H9 (cell line): ENCODE measurements around the gene URAD. TPM values are rescaled to one million over a fixed set of nuclear protein-coding genes. Genes with fewer than 3 reads are reported as not detected.
A peak's percentile ranks its signal among the peaks of the same experiment; 100 is the strongest.

Source experiments
- DNase-seq: peaks from one replicate; pipeline ENCODE4 v3.0.0-alpha.2; 2017
- H2AFZ ChIP-seq: one replicate; pipeline ENCODE4 v1.6.1; 2013; ENCODE audit warnings: mild to moderate bottlenecking, low read length, control low read depth, moderate library complexity
- H2AK5ac ChIP-seq: 2 replicates; pipeline ENCODE4 v1.6.1; 2013; ENCODE audit warnings: low read length, control low read depth, mixed read lengths; ENCODE audit not compliant: insufficient read length
- H2BK120ac ChIP-seq: one replicate; pipeline ENCODE4 v1.6.1; 2013; ENCODE audit warnings: low read depth, mild to moderate bottlenecking, low read length, control low read depth, inconsistent platforms; ENCODE audit not compliant: poor library complexity, severe bottlenecking
- H2BK12ac ChIP-seq: 2 replicates; pipeline ENCODE4 v1.6.1; 2013; ENCODE audit warnings: low read length, control low read depth, mixed read lengths, low read depth; ENCODE audit not compliant: insufficient read length
- H2BK15ac ChIP-seq: 2 replicates; pipeline ENCODE4 v1.6.1; 2013; ENCODE audit warnings: low read depth, low read length, control low read depth
- H2BK20ac ChIP-seq: one replicate; pipeline ENCODE4 v1.6.1; 2013; ENCODE audit warnings: low read depth, mild to moderate bottlenecking, low read length, control low read depth, inconsistent platforms; ENCODE audit not compliant: poor library complexity, severe bottlenecking
- H2BK5ac ChIP-seq: 2 replicates; pipeline ENCODE4 v1.6.1; 2013; ENCODE audit warnings: low read length, control low read depth, mixed read lengths; ENCODE audit not compliant: insufficient read length
- H3K14ac ChIP-seq: 2 replicates; pipeline ENCODE4 v1.6.1; 2013; ENCODE audit warnings: low read length, control low read depth; ENCODE audit not compliant: insufficient read depth
- H3K18ac ChIP-seq: 2 replicates; pipeline ENCODE4 v1.6.1; 2013; ENCODE audit warnings: low read depth, mild to moderate bottlenecking, mixed read lengths, low read length, control low read depth; ENCODE audit not compliant: insufficient read length
- H3K23ac ChIP-seq: 2 replicates; pipeline ENCODE4 v1.6.1; 2013; ENCODE audit warnings: low read length, control low read depth, mixed read lengths, low read depth; ENCODE audit not compliant: insufficient read length
- H3K23me2 ChIP-seq: 2 replicates; pipeline ENCODE4 v1.6.1; 2013; ENCODE audit warnings: low read depth, mild to moderate bottlenecking, mixed read lengths, low read length, control low read depth; ENCODE audit not compliant: insufficient read length, poor library complexity, severe bottlenecking
- H3K27ac ChIP-seq: 2 replicates; pipeline ENCODE4 v1.5.1; 2013; ENCODE audit warnings: low read length, control low read depth, mixed read lengths, low read depth; ENCODE audit not compliant: insufficient read length
- H3K27me3 ChIP-seq: 2 replicates; pipeline ENCODE4 v1.6.1; 2013; ENCODE audit warnings: low read length, control low read depth, inconsistent platforms; ENCODE audit not compliant: insufficient read depth
- H3K4ac ChIP-seq: 2 replicates; pipeline ENCODE4 v1.6.1; 2013; ENCODE audit warnings: low read depth, mild to moderate bottlenecking, control low read depth, inconsistent platforms, low read length, moderate library complexity
- H3K4me1 ChIP-seq: 2 replicates; pipeline ENCODE4 v1.6.1; 2013; ENCODE audit warnings: low read length, control low read depth, inconsistent platforms; ENCODE audit not compliant: insufficient read depth
- H3K4me2 ChIP-seq: 2 replicates; pipeline ENCODE4 v1.6.1; 2013; ENCODE audit warnings: low read length, control low read depth, mixed read lengths; ENCODE audit not compliant: insufficient read length, insufficient read depth
- H3K56ac ChIP-seq: 2 replicates; pipeline ENCODE4 v1.6.1; 2013; ENCODE audit warnings: low read depth, mild to moderate bottlenecking, mixed read lengths, low read length, control low read depth; ENCODE audit not compliant: insufficient read length
- H3K79me1 ChIP-seq: 2 replicates; pipeline ENCODE4 v1.6.1; 2013; ENCODE audit warnings: low read depth, mild to moderate bottlenecking, moderate library complexity, low read length, control low read depth, inconsistent platforms; ENCODE audit not compliant: insufficient read depth, poor library complexity, severe bottlenecking
- H3K79me2 ChIP-seq: 2 replicates; pipeline ENCODE4 v1.6.1; 2013; ENCODE audit warnings: low read length, control low read depth, inconsistent platforms; ENCODE audit not compliant: insufficient read depth
- H3K9ac ChIP-seq: 2 replicates; pipeline ENCODE4 v1.6.1; 2013; ENCODE audit warnings: low read length, control low read depth, mixed read lengths; ENCODE audit not compliant: insufficient read length; ENCODE audit errors: extremely low read depth
- H3K9me3 ChIP-seq: one replicate; pipeline ENCODE4 v1.6.1; 2013; ENCODE audit warnings: low read depth, low read length, inconsistent platforms; ENCODE audit not compliant: control insufficient read depth
- H3T11ph ChIP-seq: one replicate; pipeline ENCODE4 v1.6.1; 2013; ENCODE audit warnings: mild to moderate bottlenecking, low read length, control low read depth, inconsistent platforms
- H4K20me1 ChIP-seq: one replicate; pipeline ENCODE4 v1.6.1; 2013; ENCODE audit not compliant: control insufficient read depth, insufficient read length, insufficient read depth
- H4K5ac ChIP-seq: 2 replicates; pipeline ENCODE4 v1.6.1; 2013; ENCODE audit warnings: low read depth, mild to moderate bottlenecking, mixed read lengths, low read length, control low read depth; ENCODE audit not compliant: insufficient read length
- H4K8ac ChIP-seq: replicated peaks from 2 replicates; pipeline ENCODE4 v1.6.1; 2013; ENCODE audit warnings: low read length, control low read depth, mixed read lengths, low read depth; ENCODE audit not compliant: insufficient read length
- H4K91ac ChIP-seq: 2 replicates; pipeline ENCODE4 v1.6.1; 2013; ENCODE audit warnings: low read depth, mild to moderate bottlenecking, moderate library complexity, mixed read lengths, low read length, control low read depth; ENCODE audit not compliant: insufficient read length
- H3K27ac Mint-ChIP-seq, 3 experiments: 2 replicates in 2 of 3; 3 replicates in 1 of 3; pipeline ENCODE4 v1.8.0; 2020 to 2021; ENCODE audit warnings: mixed read lengths in 3 of 3, mild to moderate bottlenecking in 1 of 3, moderate library complexity in 1 of 3
- H3K27me3 Mint-ChIP-seq: 2 replicates; pipeline ENCODE4 v1.8.0; 2021; ENCODE audit warnings: low read depth, mild to moderate bottlenecking, moderate library complexity, mixed read lengths
- H3K36me3 Mint-ChIP-seq, 3 experiments: 2 replicates in 2 of 3; 3 replicates in 1 of 3; pipeline ENCODE4 v1.8.0; 2020 to 2021; ENCODE audit warnings: low read depth in 3 of 3, mixed read lengths in 3 of 3; ENCODE audit not compliant: insufficient read depth in 1 of 3
- H3K4me1 Mint-ChIP-seq, 2 experiments: 2 replicates each; pipeline ENCODE4 v1.8.0; 2020; ENCODE audit warnings: mixed read lengths in 2 of 2
- H3K4me3 Mint-ChIP-seq, 2 experiments: 2 replicates in 1 of 2; 3 replicates in 1 of 2; pipeline ENCODE4 v1.8.0; 2020 to 2021; ENCODE audit warnings: mild to moderate bottlenecking in 2 of 2, mixed read lengths in 2 of 2, moderate library complexity in 1 of 2
- H3K9me3 Mint-ChIP-seq, 2 experiments: 2 replicates in 1 of 2; 3 replicates in 1 of 2; pipeline ENCODE4 v1.8.0; 2020; ENCODE audit warnings: mild to moderate bottlenecking in 2 of 2, mixed read lengths in 2 of 2, moderate library complexity in 1 of 2
- WGBS: extraction: QIAGEN DNeasy Blood & Tissue Kit; methylation state at CpG from one replicate; pipeline ENCODE4 v1.1.7; 2013; ENCODE audit warnings: missing lambda C conversion rate, low lambda C conversion rate, mixed read lengths; ENCODE audit not compliant: insufficient read length; ENCODE audit errors: extremely low coverage; 5-methylcytosine and 5-hydroxymethylcytosine counted together
- total RNA-seq: library from RNA; stranded (reverse); gene quantifications from 2 replicates; pipeline ENCODE4 v1.2.1, GENCODE V29; 2021
- TF ChIP-seq, protein P1 (sequence below): fragments of 200-600 bp; sonication (generic); conservative IDR thresholded peaks from 3 replicates; pipeline ENCODE4 v1.8.0; 2021; ENCODE audit warnings: antibody characterized with exemption, mild to moderate bottlenecking

Gene URAD
- total RNA-seq, 1 experiment from 2014 or later, result not detected

DNA sequence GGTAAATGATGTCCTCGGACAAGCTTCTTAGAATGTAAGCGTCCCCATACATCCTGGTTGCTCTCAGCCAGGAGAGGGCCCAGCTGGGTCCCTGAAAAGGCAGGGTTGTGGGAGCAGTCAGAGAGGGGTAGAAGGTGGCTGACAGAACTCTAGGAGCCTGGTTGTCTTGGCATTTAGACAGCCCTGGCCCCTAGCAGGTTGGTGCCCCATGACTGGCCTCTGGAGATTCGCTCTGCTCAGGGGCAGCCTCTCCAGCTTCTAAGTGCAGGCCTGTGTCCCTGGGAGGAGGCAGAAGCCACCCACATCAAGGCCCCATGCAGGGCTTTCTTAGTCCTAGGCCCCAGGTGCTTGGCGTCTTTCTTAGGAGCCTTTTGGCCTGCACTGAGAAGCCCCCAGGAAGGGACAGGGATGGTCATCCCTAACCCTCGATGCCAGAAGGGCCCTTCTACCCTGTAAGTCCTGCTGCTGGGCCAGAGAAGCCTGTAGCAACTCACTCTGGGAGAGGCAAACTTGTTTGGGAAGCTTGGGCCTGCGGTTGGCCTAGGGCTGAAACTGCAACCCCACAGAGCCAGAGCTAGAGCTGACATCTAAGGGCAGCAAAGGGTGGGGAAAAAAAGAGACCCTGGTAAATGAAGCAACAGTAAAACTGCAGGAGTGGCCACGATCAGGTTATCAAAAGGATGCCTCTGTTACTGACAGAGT, 16.6 kb downstream of the URAD start:
- Histone ChIP-seq H2AFZ (no peak overlapping the region), H3K4me2 (no peak overlapping the region), H3K23ac (no peak overlapping the region), H3T11ph (no peak overlapping the region), H3K56ac (no peak overlapping the region), H2BK20ac (no peak overlapping the region), H2BK120ac (no peak overlapping the region), H3K14ac (no peak overlapping the region), H2BK5ac (no peak overlapping the region), H2AK5ac (no peak overlapping the region), H3K18ac (no peak overlapping the region), H3K79me2 (no peaks in the 10 kb centered on the region), H4K91ac (no peak overlapping the region), H2BK15ac (no peak overlapping the region), H3K23me2 (no peaks in the 10 kb centered on the region), H4K5ac (no peak overlapping the region), H3K79me1 (no peaks in the 10 kb centered on the region), H3K9ac (no peak overlapping the region), H3K4ac (no peak overlapping the region), H2BK12ac (no peak overlapping the region), H3K9me3 (no peaks in the 10 kb centered on the region), H3K4me1 (peaks cover 9% of the 10 kb centered on the region), H3K27ac (no peak overlapping the region), H3K27me3 (peaks cover 99% of the 10 kb centered on the region), H4K20me1 (peaks cover 4% of the 10 kb centered on the region), H4K8ac (no peak overlapping the region)
- DNase-seq, result no peak
- H3K27me3 Mint-ChIP-seq, result peaks cover 100% of the 10 kb centered on the region
- H3K4me3 Mint-ChIP-seq, result peak overlapping the region in 1 of 2 experiments; percentile 60; a peak in 1 of 5 replicates
- WGBS, result no CpG with 5 or more reads among the region's 7 CpGs
- peaks cover 7 to 24% of the 10 kb centered on the region in 2 experiments for H3K9me3 Mint-ChIP-seq
- H3K27ac Mint-ChIP-seq, result peak overlapping the region in 1 of 3 experiments; percentile 76; a peak in 1 of 7 replicates
- no peaks in the 10 kb centered on the region for H3K36me3 Mint-ChIP-seq
- H3K4me1 Mint-ChIP-seq, result peaks cover 23 to 35% of the 10 kb centered on the region in 2 experiments
- TF ChIP-seq, protein P1, sequence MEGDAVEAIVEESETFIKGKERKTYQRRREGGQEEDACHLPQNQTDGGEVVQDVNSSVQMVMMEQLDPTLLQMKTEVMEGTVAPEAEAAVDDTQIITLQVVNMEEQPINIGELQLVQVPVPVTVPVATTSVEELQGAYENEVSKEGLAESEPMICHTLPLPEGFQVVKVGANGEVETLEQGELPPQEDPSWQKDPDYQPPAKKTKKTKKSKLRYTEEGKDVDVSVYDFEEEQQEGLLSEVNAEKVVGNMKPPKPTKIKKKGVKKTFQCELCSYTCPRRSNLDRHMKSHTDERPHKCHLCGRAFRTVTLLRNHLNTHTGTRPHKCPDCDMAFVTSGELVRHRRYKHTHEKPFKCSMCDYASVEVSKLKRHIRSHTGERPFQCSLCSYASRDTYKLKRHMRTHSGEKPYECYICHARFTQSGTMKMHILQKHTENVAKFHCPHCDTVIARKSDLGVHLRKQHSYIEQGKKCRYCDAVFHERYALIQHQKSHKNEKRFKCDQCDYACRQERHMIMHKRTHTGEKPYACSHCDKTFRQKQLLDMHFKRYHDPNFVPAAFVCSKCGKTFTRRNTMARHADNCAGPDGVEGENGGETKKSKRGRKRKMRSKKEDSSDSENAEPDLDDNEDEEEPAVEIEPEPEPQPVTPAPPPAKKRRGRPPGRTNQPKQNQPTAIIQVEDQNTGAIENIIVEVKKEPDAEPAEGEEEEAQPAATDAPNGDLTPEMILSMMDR, result no peak
